Measurements from ENCODE around the gene GAB1. TPM values are rescaled to one million over a fixed set of nuclear protein-coding genes. Genes with fewer than 3 reads are reported as not detected.

The GAB1 gene
- total RNA-seq, 1 experiment from 2014 or later, result 15.3 TPM

DNA sequence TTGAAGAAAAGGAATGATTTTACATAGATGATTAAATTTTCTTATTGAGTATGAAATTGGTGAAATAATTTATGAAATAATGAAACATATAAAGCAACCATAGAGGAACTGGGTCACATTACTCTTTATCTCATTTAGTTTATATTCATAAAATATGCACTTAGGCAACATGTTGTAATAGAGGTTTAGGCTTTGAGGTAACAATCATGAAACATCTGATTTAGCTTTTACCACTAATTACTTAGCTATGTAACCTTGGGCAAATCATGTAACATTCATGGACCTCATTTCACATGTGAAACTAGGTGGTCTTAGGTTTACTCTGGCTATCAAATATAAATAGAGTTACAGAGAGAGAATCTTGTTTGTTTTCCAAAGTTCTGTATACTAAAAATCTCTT lies 122.3 kb downstream of the GAB1 start:
- no peak overlapping the region for H3K14ac ChIP-seq (ENCODE audit: insufficient read depth, low read length)

More for the DNA sequence above, 122.3 kb downstream of the GAB1 start:
- H2BK5ac ChIP-seq (ENCODE audit: insufficient read length, low read length), result no peak overlapping the region
- Mint-ChIP-seq H3K27ac (no peak overlapping the region), H3K9me3 (no peaks in the 10 kb centered on the region), H3K27me3 (ENCODE audit: low read depth) (no peaks in the 10 kb centered on the region), H3K4me1 (peaks cover 12 to 14% of the 10 kb centered on the region in 2 experiments), H3K36me3 (ENCODE audit: insufficient read depth in 1 of 3, low read depth in 3 of 3) (peaks cover 2 to 22% (median 18%) of the 10 kb centered on the region in 3 experiments; a peak in 6 of 7 replicates), H3K4me3 (no peak overlapping the region)
- no peak overlapping the region for H3T11ph ChIP-seq (ENCODE audit: low read length)
- no peaks in the 10 kb centered on the region for H3K79me1 ChIP-seq (ENCODE audit: insufficient read depth, low read depth, low read length, poor library complexity, severe bottlenecking)
- no peak overlapping the region for H2AFZ ChIP-seq (ENCODE audit: low read length)
- H3K56ac ChIP-seq (ENCODE audit: insufficient read length, low read depth, low read length), result no peak overlapping the region
- no peaks in the 10 kb centered on the region for H3K9me3 ChIP-seq (ENCODE audit: control insufficient read depth, low read depth, low read length)
- H4K91ac ChIP-seq (ENCODE audit: insufficient read length, low read depth, low read length), result no peak overlapping the region
- H2BK12ac ChIP-seq (ENCODE audit: insufficient read length, low read depth, low read length), result no peak overlapping the region
- H4K8ac ChIP-seq (replicated peaks; ENCODE audit: insufficient read length, low read depth, low read length), result no peak overlapping the region
- no peaks in the 10 kb centered on the region; the same call in 1 of the 2 replicates for H3K4me1 ChIP-seq (ENCODE audit: insufficient read depth, low read length)
- H4K5ac ChIP-seq (ENCODE audit: insufficient read length, low read depth, low read length), result no peak overlapping the region
- H3K18ac ChIP-seq (ENCODE audit: insufficient read length, low read depth, low read length), result no peak overlapping the region
- TF ChIP-seq, protein P1, sequence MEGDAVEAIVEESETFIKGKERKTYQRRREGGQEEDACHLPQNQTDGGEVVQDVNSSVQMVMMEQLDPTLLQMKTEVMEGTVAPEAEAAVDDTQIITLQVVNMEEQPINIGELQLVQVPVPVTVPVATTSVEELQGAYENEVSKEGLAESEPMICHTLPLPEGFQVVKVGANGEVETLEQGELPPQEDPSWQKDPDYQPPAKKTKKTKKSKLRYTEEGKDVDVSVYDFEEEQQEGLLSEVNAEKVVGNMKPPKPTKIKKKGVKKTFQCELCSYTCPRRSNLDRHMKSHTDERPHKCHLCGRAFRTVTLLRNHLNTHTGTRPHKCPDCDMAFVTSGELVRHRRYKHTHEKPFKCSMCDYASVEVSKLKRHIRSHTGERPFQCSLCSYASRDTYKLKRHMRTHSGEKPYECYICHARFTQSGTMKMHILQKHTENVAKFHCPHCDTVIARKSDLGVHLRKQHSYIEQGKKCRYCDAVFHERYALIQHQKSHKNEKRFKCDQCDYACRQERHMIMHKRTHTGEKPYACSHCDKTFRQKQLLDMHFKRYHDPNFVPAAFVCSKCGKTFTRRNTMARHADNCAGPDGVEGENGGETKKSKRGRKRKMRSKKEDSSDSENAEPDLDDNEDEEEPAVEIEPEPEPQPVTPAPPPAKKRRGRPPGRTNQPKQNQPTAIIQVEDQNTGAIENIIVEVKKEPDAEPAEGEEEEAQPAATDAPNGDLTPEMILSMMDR (conservative IDR thresholded peaks at IDR 0.05), result no peak
- no peak overlapping the region for H2AK5ac ChIP-seq (ENCODE audit: insufficient read length, low read length)
- no peak overlapping the region for H3K9ac ChIP-seq (ENCODE audit: extremely low read depth, insufficient read length, low read length)
- H2BK15ac ChIP-seq (ENCODE audit: low read depth, low read length), result no peak overlapping the region
- no peak for DNase-seq
- no peak overlapping the region for H3K4me2 ChIP-seq (ENCODE audit: insufficient read depth, insufficient read length, low read length)
- no peak overlapping the region for H3K4ac ChIP-seq (ENCODE audit: low read depth, low read length)
- no peaks in the 10 kb centered on the region for H3K27me3 ChIP-seq (ENCODE audit: insufficient read depth, low read length)
- no peaks in the 10 kb centered on the region for H3K79me2 ChIP-seq (ENCODE audit: insufficient read depth, low read length)
- H2BK20ac ChIP-seq (ENCODE audit: low read depth, low read length, poor library complexity, severe bottlenecking), result no peak overlapping the region
- no peak overlapping the region for H3K27ac ChIP-seq (ENCODE audit: insufficient read length, low read depth, low read length)
- no peak overlapping the region for H2BK120ac ChIP-seq (ENCODE audit: low read depth, low read length, poor library complexity, severe bottlenecking)
- no peaks in the 10 kb centered on the region for H3K23me2 ChIP-seq (ENCODE audit: insufficient read length, low read depth, low read length, poor library complexity, severe bottlenecking)
- no peaks in the 10 kb centered on the region for H4K20me1 ChIP-seq (ENCODE audit: control insufficient read depth, insufficient read depth, insufficient read length)
- H3K23ac ChIP-seq (ENCODE audit: insufficient read length, low read depth, low read length), result no peak overlapping the region
